Activated T-cell treated with anti-CD3 and anti-CD28 coated beads, Interleukin-2, amount 50 U/mL, for 24 hours (primary cell): ENCODE results near the gene WNT1.

ENCODE experiments used
- DNase-seq: peaks from one replicate; pipeline ENCODE4 v3.0.0-alpha.2; 2020
- H3K27ac Mint-ChIP-seq: 2 replicates; pipeline ENCODE4 v1.8.0; 2020; ENCODE audit warnings: mild to moderate bottlenecking, mixed read lengths
- H3K27me3 Mint-ChIP-seq: 2 replicates; pipeline ENCODE4 v1.8.0; 2020; ENCODE audit warnings: mixed read lengths
- H3K36me3 Mint-ChIP-seq: 2 replicates; pipeline ENCODE4 v1.8.0; 2020; ENCODE audit warnings: low read depth, mixed read lengths
- H3K4me1 Mint-ChIP-seq: 2 replicates; pipeline ENCODE4 v1.8.0; 2020; ENCODE audit warnings: low read depth, mixed read lengths
- H3K4me3 Mint-ChIP-seq: 2 replicates; pipeline ENCODE4 v1.8.0; 2020; ENCODE audit warnings: mild to moderate bottlenecking, moderate library complexity, mixed read lengths
- H3K9me3 Mint-ChIP-seq: 2 replicates; pipeline ENCODE4 v1.8.0; 2020; ENCODE audit warnings: mixed read lengths

The WNT1 gene

DNA sequence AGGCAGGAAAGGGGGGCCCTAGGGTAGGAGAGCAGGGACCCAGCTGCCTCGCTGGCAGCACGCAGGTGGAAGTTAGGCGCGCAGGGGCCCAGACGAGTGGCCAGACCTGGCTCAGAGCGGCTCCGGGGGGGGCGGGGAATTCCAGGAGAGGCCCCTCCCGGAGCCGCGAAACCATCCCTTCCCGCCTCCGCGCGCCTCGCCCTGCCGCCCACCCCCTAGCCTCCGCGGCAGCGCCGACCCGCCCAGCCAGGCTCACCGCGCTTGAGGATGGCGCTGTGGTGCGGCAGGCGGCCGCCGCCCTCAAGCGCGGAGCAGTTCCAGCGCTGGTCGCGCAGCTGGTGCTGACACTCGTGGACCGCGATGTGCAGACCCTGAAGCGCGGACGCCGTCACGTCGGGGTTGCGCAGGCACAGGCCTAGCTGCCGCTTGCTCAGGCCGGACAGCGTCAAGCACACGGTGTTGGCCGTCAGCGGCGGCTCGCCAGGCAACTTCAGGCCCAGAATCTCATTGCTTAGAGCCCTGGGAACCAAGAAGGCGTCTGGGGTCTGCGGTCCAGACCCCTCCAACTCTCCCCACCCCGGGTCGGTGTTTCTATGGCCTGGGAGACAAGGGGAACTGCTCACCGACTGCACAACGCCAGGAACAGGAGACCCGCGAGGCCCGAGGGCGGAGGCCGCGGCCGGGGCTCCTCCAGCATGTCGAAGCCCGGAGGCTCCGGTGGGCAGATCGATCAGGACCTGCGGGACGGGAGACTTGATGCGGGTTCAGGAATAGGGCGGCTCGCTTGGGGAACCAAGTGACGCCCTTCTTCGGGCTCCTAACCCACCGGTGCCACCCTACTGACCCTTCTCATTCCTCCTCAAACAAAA is 8.1 kb upstream of the WNT1 start:
- peak; percentile 61 for DNase-seq
- Mint-ChIP-seq H3K27me3 (peaks cover 62% of the 10 kb centered on the region), H3K36me3 (no peaks in the 10 kb centered on the region), H3K27ac (no peak overlapping the region), H3K9me3 (no peaks in the 10 kb centered on the region), H3K4me1 (peaks cover 43% of the 10 kb centered on the region), H3K4me3 (no peak overlapping the region)

DNA sequence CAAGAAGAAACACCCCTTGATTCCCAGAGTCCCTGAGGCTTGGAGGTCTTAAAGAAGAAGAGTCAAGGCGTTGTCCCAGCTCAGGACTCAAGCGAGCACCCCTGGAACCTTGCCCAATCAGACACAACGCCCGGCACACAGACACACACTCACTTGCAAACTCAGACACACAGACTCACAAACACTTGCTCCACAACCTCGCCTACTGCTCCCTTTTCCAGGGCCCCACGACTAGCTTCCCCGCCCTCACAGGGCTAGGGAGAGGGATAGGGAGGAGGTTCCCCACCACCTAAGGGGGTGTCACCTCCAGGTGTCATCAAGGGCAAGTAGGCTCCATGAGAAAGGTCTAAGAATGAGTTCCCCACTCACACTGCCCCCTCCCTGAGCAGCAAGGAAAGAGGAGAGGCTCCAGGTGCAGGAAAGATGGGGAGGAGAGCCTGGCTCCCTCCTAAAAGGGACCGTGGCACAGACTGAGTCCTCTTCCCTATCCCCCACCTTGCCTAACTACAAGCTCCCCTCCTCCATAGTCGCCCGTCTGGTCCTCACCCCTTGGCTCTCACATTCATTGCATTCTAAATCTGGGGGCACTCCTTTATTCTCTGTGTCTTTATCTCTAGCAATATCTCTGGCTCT is 7.3 kb upstream of the WNT1 start:
- Mint-ChIP-seq H3K4me3 (peak overlapping the region; percentile 44), H3K4me1 (peaks cover 43% of the 10 kb centered on the region), H3K27ac (no peak overlapping the region), H3K27me3 (peaks cover 70% of the 10 kb centered on the region), H3K9me3 (no peaks in the 10 kb centered on the region), H3K36me3 (no peaks in the 10 kb centered on the region)
- no peak for DNase-seq

DNA sequence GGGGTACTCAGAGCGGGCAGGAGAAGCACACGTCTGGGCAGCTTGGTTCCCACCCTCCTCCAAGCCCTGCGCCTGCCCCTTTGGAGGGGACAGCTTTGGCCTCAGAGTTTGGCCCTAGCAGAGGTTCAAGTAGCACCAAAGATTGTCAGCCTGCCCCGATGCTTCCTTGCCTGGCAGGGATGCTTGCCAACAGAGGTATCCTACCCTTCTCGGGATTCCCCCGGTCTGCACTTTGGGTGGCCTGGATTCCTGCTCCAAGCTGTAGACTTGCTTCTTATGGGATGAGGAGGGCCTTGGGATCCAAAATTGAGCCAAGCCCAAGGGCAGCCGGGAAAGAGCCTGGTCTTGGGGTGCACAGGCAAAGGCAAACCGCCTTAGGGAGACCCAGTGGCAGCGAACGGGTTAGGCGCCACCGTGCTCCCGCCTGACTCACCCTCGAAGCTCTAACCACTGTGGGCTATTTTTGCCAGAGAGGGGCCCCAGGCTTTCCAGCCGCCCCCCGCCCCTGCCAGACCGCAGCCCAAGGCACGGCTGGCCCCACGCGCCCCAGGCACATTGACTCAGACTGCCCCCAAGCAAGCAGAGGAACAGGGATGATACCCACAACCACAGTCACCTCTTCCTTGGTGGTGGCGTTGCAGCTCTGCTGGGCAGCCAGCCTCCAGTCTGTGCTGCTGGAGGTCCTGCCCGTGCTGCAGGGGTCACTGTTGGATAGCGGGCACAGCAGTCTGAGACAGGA is 5.7 kb upstream of the WNT1 start:
- Mint-ChIP-seq H3K27ac (no peak overlapping the region), H3K9me3 (no peaks in the 10 kb centered on the region), H3K27me3 (peaks cover 82% of the 10 kb centered on the region), H3K4me3 (peak overlapping the region; percentile 23), H3K36me3 (no peaks in the 10 kb centered on the region), H3K4me1 (peaks cover 52% of the 10 kb centered on the region)
- DNase-seq, result peak; percentile 65

DNA sequence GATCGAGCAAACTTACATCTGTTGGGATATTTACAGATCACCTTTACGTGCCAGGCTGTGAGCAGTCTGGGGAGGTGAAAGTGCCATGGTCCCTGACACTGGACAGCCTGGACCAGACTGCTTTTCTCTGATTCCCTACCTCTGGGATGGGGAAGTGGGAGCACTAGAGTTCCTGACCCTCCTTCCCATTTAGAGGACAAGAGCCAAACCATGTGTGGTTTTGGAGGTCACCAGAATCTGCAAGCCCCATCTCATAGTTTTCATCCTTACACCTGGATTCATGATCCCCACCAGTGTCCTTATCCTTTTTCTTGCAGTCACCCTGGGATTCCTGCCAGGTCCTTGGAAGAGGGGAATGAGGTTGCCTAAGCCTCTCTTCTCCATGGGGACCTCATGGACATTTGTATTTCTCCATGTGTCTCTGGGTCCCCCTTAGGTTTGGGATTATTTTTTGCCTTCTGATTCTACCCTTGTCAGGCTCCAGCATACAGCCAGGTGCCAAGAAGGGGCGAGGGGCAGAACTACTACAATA is 5.1 kb upstream of the WNT1 start:
- no peak overlapping the region for H3K4me3 Mint-ChIP-seq
- peaks cover 57% of the 10 kb centered on the region for H3K4me1 Mint-ChIP-seq
- no peaks in the 10 kb centered on the region for H3K9me3 Mint-ChIP-seq
- H3K36me3 Mint-ChIP-seq, result no peaks in the 10 kb centered on the region
- H3K27ac Mint-ChIP-seq, result no peak overlapping the region
- DNase-seq, result no peak
- H3K27me3 Mint-ChIP-seq, result peaks cover 88% of the 10 kb centered on the region

DNA sequence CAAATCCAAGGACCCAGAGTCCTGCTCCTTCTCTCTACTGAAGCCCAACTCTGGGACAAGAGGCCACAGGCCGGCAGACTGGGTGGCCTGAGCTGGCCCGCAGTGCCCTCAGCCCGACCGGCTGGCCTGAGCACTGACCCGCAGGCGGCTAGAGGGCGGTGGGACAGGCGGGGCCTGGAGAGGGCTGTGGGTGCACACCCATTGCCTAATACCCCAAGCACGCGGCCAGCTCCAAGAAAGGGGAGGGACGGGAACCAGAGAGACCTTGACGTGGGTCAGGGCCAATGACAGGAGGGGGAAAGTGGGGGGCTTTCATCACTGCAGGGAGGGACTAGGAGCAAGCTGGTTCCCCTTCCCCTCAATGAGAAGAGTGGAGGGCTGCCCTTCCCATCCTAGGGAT is 4.6 kb upstream of the WNT1 start:
- peaks cover 57% of the 10 kb centered on the region for H3K4me1 Mint-ChIP-seq
- peaks cover 86% of the 10 kb centered on the region for H3K27me3 Mint-ChIP-seq
- H3K27ac Mint-ChIP-seq, result no peak overlapping the region
- no peak overlapping the region for H3K4me3 Mint-ChIP-seq
- no peak for DNase-seq
- no peaks in the 10 kb centered on the region for H3K36me3 Mint-ChIP-seq
- no peaks in the 10 kb centered on the region for H3K9me3 Mint-ChIP-seq

DNA sequence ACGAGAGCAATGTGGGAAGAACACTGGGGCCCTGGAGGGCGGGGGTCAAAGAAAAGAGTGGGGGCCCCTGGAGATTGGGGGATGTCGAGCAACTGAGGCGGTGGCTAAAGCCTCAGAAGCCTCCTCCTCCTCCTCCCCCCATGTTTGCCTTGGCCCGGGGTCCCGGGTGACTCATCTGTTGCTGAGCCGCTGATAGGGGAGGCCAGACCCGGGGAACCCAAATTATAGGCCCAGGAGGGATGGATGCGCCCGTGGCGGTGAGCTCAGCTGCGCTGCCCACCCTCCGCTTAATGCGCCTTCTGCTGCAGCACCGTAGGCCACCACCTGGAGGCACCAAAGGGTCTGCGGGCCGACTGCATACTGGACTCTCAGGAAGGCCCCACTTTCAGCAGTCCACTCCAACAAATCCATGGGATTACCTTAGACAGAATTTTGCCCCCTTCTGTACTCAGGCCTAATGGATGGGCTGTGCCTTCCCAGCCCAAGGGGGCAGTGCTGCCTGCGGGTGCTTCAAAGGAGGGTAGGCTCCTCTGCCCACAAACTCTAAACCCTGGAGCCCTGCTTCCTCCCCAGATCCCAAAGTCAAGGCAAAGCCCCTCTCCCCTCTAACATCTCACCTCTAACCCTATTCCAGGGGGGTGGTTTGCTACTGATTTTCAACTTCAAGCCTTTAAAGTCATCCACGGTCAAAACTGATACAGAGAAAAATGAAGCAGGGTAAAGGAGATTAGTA is 4.0 kb upstream of the WNT1 start:
- Mint-ChIP-seq H3K27ac (no peak overlapping the region), H3K4me1 (peaks cover 58% of the 10 kb centered on the region), H3K27me3 (peaks cover 87% of the 10 kb centered on the region), H3K36me3 (no peaks in the 10 kb centered on the region), H3K9me3 (no peaks in the 10 kb centered on the region), H3K4me3 (no peak overlapping the region)
- DNase-seq, result peak; percentile 65

DNA sequence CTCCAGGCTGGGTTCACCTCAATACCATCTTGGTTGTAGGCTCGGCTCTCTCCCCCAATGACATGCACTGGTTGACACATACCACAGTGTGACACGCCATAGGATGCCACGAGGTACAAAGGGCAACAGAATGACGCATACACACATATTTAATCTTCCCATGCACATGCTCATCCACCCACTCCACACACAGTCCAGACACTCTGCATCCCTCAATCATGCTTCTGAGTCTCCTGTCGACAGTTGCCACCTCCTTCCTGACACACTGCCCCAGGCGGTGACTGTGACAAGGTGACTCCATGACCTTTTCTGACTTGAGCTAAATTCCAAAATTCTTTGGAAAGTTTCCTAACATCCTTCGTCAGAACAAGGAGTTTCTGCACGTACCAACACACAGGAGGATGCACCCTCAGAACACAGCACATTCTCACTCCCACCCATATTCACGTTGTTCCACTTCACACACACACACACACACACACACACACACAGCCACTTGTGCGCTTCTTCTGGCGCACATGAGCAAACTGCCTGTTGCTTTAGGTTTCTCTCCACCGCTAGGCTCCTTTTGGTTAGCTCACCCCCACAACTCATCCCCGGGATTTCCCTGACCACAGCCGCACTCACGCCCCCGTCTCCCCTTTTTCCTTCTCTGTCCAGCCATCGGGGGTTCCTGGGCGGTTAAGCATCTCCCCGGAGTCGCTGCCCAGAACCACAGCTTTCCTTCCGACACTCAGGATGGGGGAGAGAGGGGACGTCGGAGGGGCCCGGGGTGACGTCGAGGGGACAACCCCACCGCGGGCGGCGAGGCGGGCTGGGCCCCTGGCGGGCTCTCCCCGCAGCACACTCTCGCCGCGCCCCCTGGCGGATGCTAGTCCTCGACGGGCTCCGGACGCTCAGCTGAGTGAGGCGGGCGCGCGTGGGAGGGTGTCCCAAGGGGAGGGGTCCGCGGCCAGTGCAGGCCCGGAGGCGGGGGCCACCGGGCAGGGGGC is 536 bp upstream of the WNT1 start:
- Mint-ChIP-seq H3K27ac (peak overlapping the region; percentile 82), H3K4me3 (peak overlapping the region; percentile 60), H3K9me3 (no peaks in the 10 kb centered on the region), H3K4me1 (peaks cover 57% of the 10 kb centered on the region), H3K36me3 (no peaks in the 10 kb centered on the region), H3K27me3 (peaks cover 91% of the 10 kb centered on the region)
- DNase-seq, result peak; percentile 88

DNA sequence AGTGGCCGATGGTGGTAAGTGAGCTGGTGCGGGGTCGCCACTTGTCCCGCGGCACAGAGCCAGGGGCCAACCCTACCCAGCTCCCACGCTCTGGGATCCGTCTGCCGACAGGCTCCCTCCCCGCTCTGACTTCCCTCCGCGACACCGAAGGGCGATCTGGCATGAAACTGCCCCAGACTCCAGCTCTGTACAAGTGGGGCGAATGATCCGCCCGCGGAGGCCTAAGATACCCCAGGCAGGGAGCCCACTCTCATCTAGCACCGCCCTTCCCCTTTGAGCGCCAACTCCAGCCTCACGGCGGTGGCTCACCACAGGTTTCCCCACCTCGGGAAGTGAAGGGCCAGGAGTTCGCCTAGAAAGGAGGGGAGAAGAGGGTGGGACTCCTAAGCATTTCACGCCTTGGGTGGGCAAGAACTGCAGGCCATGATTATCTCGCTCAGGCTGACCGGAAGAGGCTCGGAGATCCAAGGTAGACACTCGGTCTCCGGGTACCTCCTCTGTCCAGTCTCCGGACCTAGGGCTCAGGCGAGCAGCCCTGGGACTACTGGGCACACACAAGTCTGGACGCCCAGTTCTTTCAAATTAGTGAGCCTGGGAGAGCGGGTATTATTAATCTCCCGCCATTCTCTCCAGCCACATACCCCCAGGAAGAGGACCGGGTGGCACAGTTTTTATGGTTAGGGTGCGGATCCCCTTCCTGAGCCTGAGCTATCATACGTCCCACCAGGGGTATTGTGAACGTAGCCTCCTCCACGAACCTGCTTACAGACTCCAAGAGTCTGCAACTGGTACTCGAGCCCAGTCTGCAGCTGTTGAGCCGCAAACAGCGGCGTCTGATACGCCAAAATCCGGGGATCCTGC is 849 bp downstream of the WNT1 start:
- H3K27me3 Mint-ChIP-seq, result peaks cover 88% of the 10 kb centered on the region
- peak; percentile 58 for DNase-seq
- H3K27ac Mint-ChIP-seq, result peak overlapping the region; percentile 57
- no peaks in the 10 kb centered on the region for H3K9me3 Mint-ChIP-seq
- peaks cover 52% of the 10 kb centered on the region for H3K4me1 Mint-ChIP-seq
- H3K36me3 Mint-ChIP-seq, result no peaks in the 10 kb centered on the region
- H3K4me3 Mint-ChIP-seq, result peak overlapping the region; percentile 63

DNA sequence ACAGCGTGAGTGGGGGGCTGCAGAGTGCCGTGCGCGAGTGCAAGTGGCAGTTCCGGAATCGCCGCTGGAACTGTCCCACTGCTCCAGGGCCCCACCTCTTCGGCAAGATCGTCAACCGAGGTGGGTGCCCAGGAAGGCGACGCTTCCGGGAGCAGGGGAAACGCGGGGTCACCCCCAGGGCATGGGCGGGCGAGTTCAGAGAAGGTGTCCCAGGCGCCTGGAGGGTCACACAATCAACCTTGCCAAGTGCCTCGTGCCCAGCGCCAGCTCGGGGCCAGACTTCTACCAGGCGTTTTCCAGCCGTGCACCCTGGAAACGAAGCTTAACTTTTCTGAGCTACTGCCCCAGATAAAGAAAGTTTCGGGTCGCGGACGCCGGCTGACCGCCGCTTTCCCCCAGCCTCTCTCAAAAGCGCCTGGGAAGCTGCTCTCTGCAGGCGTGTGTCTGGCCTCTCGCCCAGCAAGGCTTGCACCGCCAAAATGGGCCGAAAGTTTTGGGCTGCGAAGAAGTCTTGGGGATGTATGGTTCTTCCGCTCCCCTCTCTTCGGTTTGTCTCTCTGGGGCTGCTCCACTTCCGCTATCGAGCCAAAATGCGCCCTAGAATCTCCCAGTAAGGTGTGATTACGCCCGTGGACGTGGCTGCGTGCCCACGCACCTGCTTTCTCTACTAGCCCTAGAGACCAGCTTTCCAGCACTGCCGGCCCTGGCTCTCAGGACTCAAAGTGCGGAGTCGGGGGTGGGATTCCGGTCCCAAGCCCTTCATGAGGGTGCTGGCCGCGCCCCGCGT is 1.7 kb downstream of the WNT1 start:
- peaks cover 84% of the 10 kb centered on the region for H3K27me3 Mint-ChIP-seq
- peak overlapping the region; percentile 63 for H3K4me3 Mint-ChIP-seq
- no peaks in the 10 kb centered on the region for H3K36me3 Mint-ChIP-seq
- DNase-seq, result peak; percentile 63
- H3K4me1 Mint-ChIP-seq, result peaks cover 52% of the 10 kb centered on the region
- H3K9me3 Mint-ChIP-seq, result no peaks in the 10 kb centered on the region
- H3K27ac Mint-ChIP-seq, result peak overlapping the region; percentile 16

DNA sequence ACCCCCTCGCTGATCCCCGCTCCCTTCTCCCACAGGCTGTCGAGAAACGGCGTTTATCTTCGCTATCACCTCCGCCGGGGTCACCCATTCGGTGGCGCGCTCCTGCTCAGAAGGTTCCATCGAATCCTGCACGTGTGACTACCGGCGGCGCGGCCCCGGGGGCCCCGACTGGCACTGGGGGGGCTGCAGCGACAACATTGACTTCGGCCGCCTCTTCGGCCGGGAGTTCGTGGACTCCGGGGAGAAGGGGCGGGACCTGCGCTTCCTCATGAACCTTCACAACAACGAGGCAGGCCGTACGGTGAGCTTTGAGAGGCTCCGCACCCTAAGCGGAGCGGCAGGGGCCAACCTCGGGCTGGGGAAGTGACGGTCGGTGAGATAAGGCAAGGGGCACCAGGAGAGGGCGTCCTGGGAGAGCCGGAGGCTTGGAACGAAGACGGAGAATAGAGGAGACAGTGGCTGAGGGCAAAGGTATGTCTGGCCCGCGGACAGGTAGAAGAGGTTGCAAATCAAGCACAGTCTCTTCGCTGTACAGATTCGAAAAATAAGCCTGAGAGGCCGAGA is 2.3 kb downstream of the WNT1 start:
- peaks cover 87% of the 10 kb centered on the region for H3K27me3 Mint-ChIP-seq
- peak overlapping the region; percentile 10 for H3K27ac Mint-ChIP-seq
- no peaks in the 10 kb centered on the region for H3K36me3 Mint-ChIP-seq
- no peak for DNase-seq
- H3K9me3 Mint-ChIP-seq, result no peaks in the 10 kb centered on the region
- H3K4me3 Mint-ChIP-seq, result peak overlapping the region; percentile 63
- peaks cover 52% of the 10 kb centered on the region for H3K4me1 Mint-ChIP-seq

DNA sequence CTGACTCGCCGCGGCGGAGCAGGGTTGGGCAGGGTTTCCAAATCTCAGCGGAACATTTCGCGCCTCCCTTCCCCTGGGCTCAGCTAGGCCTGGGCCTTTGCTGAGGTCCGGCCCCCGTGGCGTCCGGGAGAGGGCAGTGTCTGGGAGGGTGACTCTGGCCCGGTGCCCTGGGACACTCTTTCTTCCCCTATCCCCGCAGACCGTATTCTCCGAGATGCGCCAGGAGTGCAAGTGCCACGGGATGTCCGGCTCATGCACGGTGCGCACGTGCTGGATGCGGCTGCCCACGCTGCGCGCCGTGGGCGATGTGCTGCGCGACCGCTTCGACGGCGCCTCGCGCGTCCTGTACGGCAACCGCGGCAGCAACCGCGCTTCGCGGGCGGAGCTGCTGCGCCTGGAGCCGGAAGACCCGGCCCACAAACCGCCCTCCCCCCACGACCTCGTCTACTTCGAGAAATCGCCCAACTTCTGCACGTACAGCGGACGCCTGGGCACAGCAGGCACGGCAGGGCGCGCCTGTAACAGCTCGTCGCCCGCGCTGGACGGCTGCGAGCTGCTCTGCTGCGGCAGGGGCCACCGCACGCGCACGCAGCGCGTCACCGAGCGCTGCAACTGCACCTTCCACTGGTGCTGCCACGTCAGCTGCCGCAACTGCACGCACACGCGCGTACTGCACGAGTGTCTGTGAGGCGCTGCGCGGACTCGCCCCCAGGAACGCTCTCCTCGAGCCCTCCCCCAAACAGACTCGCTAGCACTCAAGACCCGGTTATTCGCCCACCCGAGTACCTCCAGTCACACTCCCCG is 3.0 kb downstream of the WNT1 start:
- no peaks in the 10 kb centered on the region for H3K9me3 Mint-ChIP-seq
- H3K27ac Mint-ChIP-seq, result peak overlapping the region; percentile 79
- peak overlapping the region; percentile 63 for H3K4me3 Mint-ChIP-seq
- H3K27me3 Mint-ChIP-seq, result peaks cover 84% of the 10 kb centered on the region
- peak; percentile 62 for DNase-seq
- no peaks in the 10 kb centered on the region for H3K36me3 Mint-ChIP-seq
- H3K4me1 Mint-ChIP-seq, result peaks cover 51% of the 10 kb centered on the region
